SJSA1 (cell line): ENCODE measurements around the gene WWOX. TPM values are rescaled to one million over a fixed set of nuclear protein-coding genes. Genes with fewer than 3 reads are reported as not detected.
"Not testable (repeated sequence)": the region's sequence is repeated elsewhere in the genome, so short reads cannot be mapped to it uniquely, and the experiment has no call there.

Source experiments
- DNase-seq, 2 experiments: peaks; one replicate each; pipeline ENCODE4 v3.0.0-alpha.2; 2015 to 2020; ENCODE audit warnings: low spot score in 2 of 2, low read depth in 1 of 2
- H3K27ac ChIP-seq: fragments of 250-450 bp; sonication (Bioruptor Pico); 2 replicates; pipeline ENCODE4 v1.5.1; 2020; ENCODE audit warnings: mild to moderate bottlenecking, moderate library complexity
- H3K27me3 ChIP-seq: fragments of 250-450 bp; sonication (Bioruptor Pico); replicated peaks from 2 replicates; pipeline ENCODE4 v1.5.1; 2020; ENCODE audit warnings: mild to moderate bottlenecking, moderate library complexity
- H3K36me3 ChIP-seq: fragments of 250-450 bp; sonication (Bioruptor Pico); 2 replicates; pipeline ENCODE4 v1.5.1; 2020; ENCODE audit warnings: mild to moderate bottlenecking
- H3K4me1 ChIP-seq: fragments of 250-450 bp; sonication (Bioruptor Pico); replicated peaks from 2 replicates; pipeline ENCODE4 v1.6.1; 2021; ENCODE audit warnings: mild to moderate bottlenecking
- H3K4me3 ChIP-seq: fragments of 250-450 bp; sonication (Bioruptor Pico); 2 replicates; pipeline ENCODE4 v1.5.1; 2020; ENCODE audit warnings: mild to moderate bottlenecking
- H3K9me3 ChIP-seq: fragments of 250-450 bp; sonication (Bioruptor Pico); replicated peaks from 2 replicates; pipeline ENCODE4 v1.5.1; 2020; ENCODE audit warnings: mild to moderate bottlenecking
- total RNA-seq: library from RNA; depleted of rRNA; stranded (reverse); fragments of >200 nt; shearing (Covaris generic); gene quantifications from 2 replicates; pipeline ENCODE4 v1.2.3, GENCODE V29; 2014

Gene WWOX
- total RNA-seq, 1 experiment from 2014 or later: 13.4 TPM

GRCh38 chr16:78505036-78505435 is 405.6 kb downstream of the WWOX start:
- Histone ChIP-seq H3K27me3 (no peaks in the 10 kb centered on the region), H3K9me3 (no peaks in the 10 kb centered on the region), H3K27ac (no peak overlapping the region), H3K36me3 (no peaks in the 10 kb centered on the region), H3K4me1 (no peaks in the 10 kb centered on the region), H3K4me3 (no peak overlapping the region)
- DNase-seq: no peak

DNA sequence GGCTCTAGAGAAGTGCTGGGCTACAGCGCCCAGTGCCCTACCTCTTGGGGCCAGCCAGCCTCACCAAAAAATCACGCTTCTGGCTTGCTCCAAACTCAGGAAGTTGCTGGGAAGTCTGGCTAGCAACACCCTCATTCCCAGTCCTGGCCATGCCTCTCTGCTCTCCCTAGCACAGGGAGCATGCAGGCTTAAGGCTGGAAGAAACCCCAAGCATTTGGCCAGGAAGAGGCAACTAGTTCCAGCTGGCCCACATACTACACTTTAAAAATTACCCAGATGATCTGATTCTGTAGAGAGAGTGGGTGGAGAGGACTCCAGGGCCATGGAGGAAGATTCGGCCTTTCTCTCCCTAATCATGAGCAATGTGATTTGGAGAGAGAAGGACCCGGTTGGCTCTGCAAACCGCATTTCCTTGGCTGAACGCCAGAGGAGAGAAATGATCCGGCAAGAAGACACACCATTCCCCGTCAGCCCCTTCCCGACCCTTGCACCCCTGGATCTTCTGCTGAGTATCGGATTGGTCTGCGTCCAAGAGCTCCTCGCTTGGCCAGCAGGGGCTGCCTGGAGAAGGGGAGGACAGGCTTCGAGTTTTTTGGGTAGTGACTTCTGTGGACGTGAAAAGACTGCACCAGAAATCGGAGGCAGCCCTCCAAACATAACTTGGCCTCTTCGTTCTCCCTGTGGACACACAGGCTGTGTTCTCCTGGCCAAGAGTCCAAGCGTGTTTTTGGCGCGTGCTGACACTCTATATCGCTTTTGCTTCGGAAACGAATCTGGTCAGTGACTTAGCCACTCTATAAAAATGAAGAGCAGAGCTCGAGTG is 406.3 kb downstream of the WWOX start:
- H3K36me3 ChIP-seq: no peaks in the 10 kb centered on the region
- H3K4me3 ChIP-seq: no peak overlapping the region
- no peak overlapping the region for H3K27ac ChIP-seq
- H3K4me1 ChIP-seq: no peaks in the 10 kb centered on the region
- H3K27me3 ChIP-seq: no peaks in the 10 kb centered on the region
- no peaks in the 10 kb centered on the region for H3K9me3 ChIP-seq
- DNase-seq: no peak

- Histone ChIP-seq H3K4me3 (no peak overlapping the region), H3K36me3 (no peaks in the 10 kb centered on the region), H3K27me3 (no peaks in the 10 kb centered on the region), H3K9me3 (no peaks in the 10 kb centered on the region), H3K27ac (no peak overlapping the region), H3K4me1 (no peaks in the 10 kb centered on the region)
- DNase-seq: no peak
Measured at GRCh38 chr16:78506367-78507193, 407.1 kb downstream of the WWOX start.

- H3K4me1 ChIP-seq: no peaks in the 10 kb centered on the region
- no peaks in the 10 kb centered on the region for H3K36me3 ChIP-seq
- no peaks in the 10 kb centered on the region for H3K27me3 ChIP-seq
- no peak for DNase-seq
- H3K4me3 ChIP-seq: no peak overlapping the region
- H3K9me3 ChIP-seq: no peaks in the 10 kb centered on the region
- no peak overlapping the region for H3K27ac ChIP-seq
Measured at GRCh38 chr16:78507576-78507975, 408.1 kb downstream of the WWOX start.

DNA sequence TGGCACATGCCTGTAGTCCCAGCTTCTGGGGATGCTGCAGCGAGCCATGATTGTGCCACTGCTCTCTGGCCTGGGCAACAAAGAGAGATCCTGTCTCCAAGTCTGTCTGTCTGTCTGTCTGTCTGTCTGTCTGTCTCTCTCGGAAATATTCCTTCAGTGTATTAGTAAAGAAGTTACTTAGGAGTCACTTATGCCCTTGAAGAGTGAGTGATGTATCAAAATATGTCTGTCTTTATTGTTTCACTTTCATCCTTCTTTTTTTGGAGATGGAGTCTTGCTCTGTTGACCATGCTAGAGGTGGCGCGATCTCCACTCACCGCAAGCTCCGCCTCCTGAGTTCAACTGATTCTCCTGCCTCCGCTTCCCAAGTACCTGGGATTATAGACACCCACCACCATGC is 410.5 kb downstream of the WWOX start:
- DNase-seq: no peak
- Histone ChIP-seq H3K4me3 (no peak overlapping the region), H3K4me1 (no peaks in the 10 kb centered on the region), H3K36me3 (no peaks in the 10 kb centered on the region), H3K9me3 (no peaks in the 10 kb centered on the region), H3K27ac (no peak overlapping the region), H3K27me3 (no peaks in the 10 kb centered on the region)

GRCh38 chr16:78510496-78510895 is 411.0 kb downstream of the WWOX start:
- Histone ChIP-seq H3K4me3 (no peak overlapping the region), H3K36me3 (no peaks in the 10 kb centered on the region), H3K4me1 (no peaks in the 10 kb centered on the region), H3K9me3 (no peaks in the 10 kb centered on the region), H3K27me3 (no peaks in the 10 kb centered on the region), H3K27ac (no peak overlapping the region)
- no peak for DNase-seq

DNA sequence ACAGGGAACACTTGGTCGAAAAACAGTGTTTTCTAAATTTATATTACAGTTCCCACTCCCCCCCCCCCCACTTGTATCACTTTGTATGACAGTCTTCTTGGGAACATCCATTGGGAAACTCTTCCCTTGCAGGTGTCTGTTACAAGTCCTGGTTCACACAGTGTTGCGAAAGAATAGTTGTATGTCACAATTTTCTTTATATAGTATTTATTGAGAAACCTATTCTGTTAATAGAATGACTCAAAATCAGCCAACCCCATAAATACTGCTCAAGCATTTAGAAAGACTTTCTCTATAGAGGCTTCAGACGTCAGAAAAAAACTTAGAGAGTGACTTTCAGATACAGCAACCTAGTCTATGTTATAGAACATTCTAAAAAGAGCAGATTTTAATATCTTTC is 414.4 kb downstream of the WWOX start:
- Histone ChIP-seq H3K36me3 (no peaks in the 10 kb centered on the region), H3K9me3 (no peaks in the 10 kb centered on the region), H3K27me3 (no peaks in the 10 kb centered on the region), H3K4me1 (no peaks in the 10 kb centered on the region), H3K27ac (no peak overlapping the region), H3K4me3 (no peak overlapping the region)
- DNase-seq: no peak

DNA sequence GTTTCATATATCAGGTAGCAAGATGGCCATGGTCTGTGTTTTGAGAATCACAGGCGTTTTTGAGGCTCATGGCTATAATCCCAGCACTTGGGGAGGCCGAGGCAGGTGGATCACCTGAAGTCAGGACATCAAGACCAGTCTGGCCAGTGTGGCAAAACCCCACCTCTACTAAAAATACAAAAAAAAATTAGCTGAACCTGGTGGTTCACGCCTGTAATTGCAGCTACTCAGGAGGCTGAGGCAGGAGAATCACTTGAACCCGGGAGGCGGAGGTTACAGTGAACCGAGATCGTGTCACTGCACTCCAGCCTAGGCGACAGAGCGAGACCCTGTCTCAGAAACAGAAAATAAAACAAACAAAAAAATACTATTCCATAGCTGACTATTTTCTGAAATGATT is 415.4 kb downstream of the WWOX start:
- not testable (repeated sequence) for H3K36me3 ChIP-seq, H3K27me3 ChIP-seq, H3K27ac ChIP-seq, H3K4me3 ChIP-seq, H3K4me1 ChIP-seq, DNase-seq, H3K9me3 ChIP-seq

GRCh38 chr16:78515421-78515820 is 416.0 kb downstream of the WWOX start:
- Histone ChIP-seq H3K27ac (no peak overlapping the region), H3K4me3 (no peak overlapping the region), H3K9me3 (no peaks in the 10 kb centered on the region), H3K4me1 (no peaks in the 10 kb centered on the region), H3K36me3 (no peaks in the 10 kb centered on the region), H3K27me3 (no peaks in the 10 kb centered on the region)
- DNase-seq: no peak

GRCh38 chr16:78516006-78516736 is 416.7 kb downstream of the WWOX start:
- no peaks in the 10 kb centered on the region for H3K36me3 ChIP-seq
- no peaks in the 10 kb centered on the region for H3K27me3 ChIP-seq
- no peaks in the 10 kb centered on the region for H3K9me3 ChIP-seq
- H3K4me1 ChIP-seq: no peaks in the 10 kb centered on the region
- DNase-seq: no peak
- H3K4me3 ChIP-seq: no peak overlapping the region
- no peak overlapping the region for H3K27ac ChIP-seq

- 0 out of 2 replicates have a peak, but pooled peaks cover 4% of the 10 kb centered on the region for H3K4me1 ChIP-seq
- no peak for DNase-seq
- H3K4me3 ChIP-seq: no peak overlapping the region
- H3K9me3 ChIP-seq: no peaks in the 10 kb centered on the region
- no peak overlapping the region for H3K27ac ChIP-seq
- H3K36me3 ChIP-seq: no peaks in the 10 kb centered on the region
- H3K27me3 ChIP-seq: no peaks in the 10 kb centered on the region
Measured at GRCh38 chr16:78519896-78520295, 420.4 kb downstream of the WWOX start.

GRCh38 chr16:78520470-78520869 is 421.0 kb downstream of the WWOX start:
- Histone ChIP-seq H3K27ac (no peak overlapping the region), H3K9me3 (no peaks in the 10 kb centered on the region), H3K4me1 (0 out of 2 replicates have a peak, but pooled peaks cover 4% of the 10 kb centered on the region), H3K4me3 (no peak overlapping the region), H3K36me3 (no peaks in the 10 kb centered on the region), H3K27me3 (no peaks in the 10 kb centered on the region)
- no peak for DNase-seq

GRCh38 chr16:78522327-78522726 is 422.9 kb downstream of the WWOX start:
- Histone ChIP-seq H3K27me3 (no peaks in the 10 kb centered on the region), H3K27ac (no peak overlapping the region), H3K36me3 (no peaks in the 10 kb centered on the region), H3K4me3 (no peak overlapping the region), H3K4me1 (0 out of 2 replicates have a peak, but pooled peaks cover 4% of the 10 kb centered on the region), H3K9me3 (no peaks in the 10 kb centered on the region)
- DNase-seq: no peak
